GM19463 (cell line): ENCODE measurements around the gene HMCES.
"Not testable (repeated sequence)": the region's sequence is repeated elsewhere in the genome, so short reads cannot be mapped to it uniquely, and the experiment has no call there.

Source experiments
- ATAC-seq: cut with Tn5 transposase; IDR thresholded peaks from one replicate; pipeline ENCODE4 v1.9.1; 2021; ENCODE audit warnings: mild to moderate bottlenecking, moderate library complexity; ENCODE audit not compliant: unreplicated experiment

Gene HMCES

DNA sequence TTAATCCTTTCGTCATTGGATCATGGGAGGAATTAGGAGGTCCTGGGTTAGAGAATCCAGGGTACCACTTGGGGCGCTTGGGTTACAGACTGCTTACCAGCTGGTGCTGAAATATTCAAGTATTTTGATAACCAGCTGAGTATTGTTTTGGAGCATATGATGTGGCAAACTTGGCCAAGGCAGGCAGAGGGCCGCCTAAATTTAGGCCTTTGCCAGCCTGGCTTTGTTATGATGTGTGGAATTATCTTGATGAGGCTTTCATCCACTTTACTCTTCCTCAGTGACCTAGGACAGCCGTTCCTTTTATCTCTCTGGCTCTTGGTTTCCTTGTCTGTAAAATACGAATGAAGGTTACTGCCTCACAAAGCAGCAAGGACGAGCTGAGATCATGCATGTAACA, 22.4 kb upstream of the HMCES start:
- no peak for ATAC-seq

- no peak for ATAC-seq
Measured at GRCh38 chr3:129257609-129258008, 21.1 kb upstream of the HMCES start.

- ATAC-seq, result no peak
Measured at GRCh38 chr3:129259612-129260477, 18.8 kb upstream of the HMCES start.

DNA sequence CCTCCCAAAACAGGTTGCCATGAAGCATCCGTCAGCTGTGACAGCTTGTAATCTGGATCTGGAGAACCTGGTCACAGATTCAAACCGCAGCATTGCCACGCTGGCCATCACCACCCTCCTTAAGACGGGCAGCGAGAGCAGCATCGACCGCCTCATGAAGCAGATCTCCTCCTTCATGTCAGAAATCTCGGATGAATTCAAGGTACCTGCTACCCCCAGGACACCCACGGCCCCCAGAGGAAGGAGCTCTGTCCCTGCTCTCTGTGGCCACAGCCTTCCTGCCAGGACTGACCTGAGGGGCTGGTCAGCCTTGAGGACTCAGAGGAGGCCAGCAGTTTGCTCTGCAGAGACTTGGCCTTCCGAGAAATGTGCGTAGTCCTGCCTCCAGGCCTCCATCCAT, 18.1 kb upstream of the HMCES start:
- no peak for ATAC-seq

DNA sequence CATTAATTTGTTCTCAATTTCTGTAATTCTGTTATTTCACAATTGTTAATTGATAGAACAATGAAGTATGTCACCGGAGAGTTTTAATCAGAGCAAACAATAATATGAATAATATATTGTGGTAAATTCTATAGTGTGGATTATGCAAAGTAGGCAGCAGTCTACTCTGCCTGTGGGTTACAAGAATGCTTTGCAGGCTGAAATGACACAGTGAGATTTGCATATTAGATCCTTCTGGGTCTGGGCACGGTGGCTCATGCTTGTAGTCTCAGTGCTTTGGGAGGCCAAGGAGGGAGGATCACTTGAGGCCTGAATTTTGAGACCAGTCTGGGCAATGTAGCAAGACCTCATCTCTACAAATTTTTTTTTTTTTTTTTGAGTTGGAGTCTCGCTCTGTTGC, 16.8 kb upstream of the HMCES start:
- ATAC-seq, result no peak

DNA sequence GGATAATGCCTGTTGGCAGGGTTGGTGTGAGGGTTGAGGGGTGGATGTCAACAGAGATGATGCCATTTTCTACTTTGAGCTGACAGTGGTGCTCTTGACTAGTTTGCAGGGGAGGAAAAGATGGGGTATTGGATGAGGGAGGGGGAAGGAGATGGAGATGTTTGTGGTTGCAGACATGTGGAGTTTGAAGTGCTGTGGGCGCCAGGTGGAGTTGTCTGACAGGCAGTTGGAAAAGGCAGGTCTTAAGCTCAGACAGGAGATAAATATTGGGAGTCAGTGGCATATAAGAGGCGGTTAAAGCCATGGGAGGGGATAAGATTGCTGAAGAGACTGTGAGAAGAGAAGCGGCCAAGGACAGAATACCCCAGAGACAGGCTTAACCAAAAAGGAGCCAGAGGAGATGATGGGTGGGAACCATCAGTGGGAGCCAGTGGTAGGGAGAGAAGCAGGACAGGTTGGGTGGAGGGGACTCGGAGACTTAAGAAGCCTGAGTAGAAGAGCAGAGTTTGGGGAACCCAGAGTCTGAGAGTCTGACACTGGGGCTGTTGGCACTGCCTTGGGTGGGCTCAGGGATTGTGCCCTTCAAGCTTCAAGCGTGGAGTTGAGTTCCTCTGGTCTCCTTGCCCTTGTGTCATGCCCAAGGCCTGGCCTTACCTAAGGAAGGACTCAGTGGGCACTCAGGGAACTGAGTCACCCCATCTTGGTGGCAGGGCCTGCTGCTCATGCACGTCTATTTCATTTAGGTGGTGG, 15.3 kb upstream of the HMCES start:
- ATAC-seq, result no peak

- not testable (repeated sequence) for ATAC-seq
Measured at GRCh38 chr3:129264994-129265393, 13.7 kb upstream of the HMCES start.

DNA sequence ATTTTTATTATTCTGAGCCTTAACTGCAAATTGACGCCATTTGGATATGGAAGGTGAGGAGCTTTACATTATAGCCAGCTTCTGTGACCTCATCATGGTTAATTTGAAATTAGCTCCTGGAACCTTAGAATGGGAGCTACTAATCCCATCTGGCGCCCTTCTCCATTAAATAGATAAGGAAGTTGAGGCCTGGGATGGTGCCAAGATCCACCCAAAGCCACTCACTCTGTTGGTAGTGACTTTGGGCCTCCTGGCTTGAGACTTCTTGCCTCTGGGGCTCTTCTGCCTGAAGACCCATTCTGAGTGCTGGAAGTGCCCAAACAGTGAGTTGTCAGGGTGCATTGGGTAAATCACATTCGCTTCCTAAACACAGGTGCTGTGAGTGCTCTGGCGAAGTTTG, 12.0 kb upstream of the HMCES start:
- ATAC-seq, result no peak

GRCh38 chr3:129268396-129268795, 10.3 kb upstream of the HMCES start:
- no peak for ATAC-seq

DNA sequence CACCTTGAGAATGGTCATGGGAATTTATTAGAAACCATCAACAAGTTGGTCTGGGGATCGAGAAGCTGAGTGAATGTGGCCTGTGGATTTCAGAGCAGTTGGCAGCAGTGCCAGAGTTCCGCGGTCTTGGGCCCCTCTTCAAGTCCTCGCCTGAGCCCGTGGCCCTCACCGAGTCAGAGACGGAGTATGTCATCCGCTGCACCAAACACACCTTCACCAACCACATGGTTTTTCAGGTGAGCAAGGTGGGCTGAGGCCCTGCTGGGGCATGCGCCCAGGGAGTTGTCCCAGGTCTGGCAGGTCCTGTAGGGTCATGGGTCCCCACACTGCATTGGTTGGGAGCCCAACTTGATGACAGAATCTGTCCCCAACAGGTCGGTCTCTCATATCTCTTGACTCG, 7.0 kb upstream of the HMCES start:
- ATAC-seq, result no peak

- ATAC-seq, result peak; percentile 86
Measured at GRCh38 chr3:129276385-129276784, 2.3 kb upstream of the HMCES start.

- ATAC-seq, result no peak
Measured at GRCh38 chr3:129277829-129278271, 820 bp upstream of the HMCES start.

DNA sequence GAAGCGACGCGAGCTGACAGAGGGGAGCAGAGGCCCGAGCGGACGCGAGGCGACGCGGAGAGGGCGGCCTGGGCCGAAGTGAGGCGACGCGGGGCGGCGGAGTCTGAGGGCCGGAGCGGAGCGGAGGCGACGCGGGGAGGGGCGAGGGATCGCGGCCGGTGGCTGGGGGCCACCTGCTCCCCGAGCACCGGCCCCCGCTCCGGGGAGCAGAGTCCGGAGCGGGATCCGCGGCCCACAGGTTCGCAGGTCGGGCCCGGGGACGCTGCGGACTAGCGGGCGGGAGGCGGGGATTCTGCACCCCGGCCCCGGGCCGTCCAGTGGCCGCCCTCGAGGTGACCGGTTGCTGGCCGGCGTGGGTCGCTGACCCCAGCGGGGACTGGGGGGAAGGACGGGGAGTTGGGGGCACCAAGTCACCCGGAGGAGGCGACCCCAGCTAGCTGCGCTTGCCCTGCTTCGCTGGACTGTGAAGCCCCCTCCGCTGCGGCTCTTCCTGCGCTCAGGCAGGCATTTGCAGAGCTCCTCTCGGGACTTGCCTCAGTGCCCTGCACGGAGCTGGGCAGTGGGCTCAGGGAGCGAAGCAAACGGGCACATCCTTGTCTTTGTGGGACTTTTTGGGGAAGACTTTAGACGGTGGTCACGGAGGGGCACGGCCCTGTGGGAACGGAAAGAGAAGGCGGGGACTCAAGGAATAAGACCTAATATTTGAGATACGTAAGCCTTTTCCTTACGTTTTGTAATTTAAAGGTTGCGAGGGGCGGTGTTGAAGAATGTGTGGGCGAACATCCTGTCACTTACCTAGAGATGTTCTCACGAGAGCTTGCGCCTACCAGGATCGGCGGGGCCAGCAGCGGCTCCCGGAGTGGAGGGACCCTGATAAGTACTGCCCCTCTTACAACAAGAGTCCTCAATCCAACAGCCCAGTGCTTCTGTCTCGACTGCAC, 566 bp downstream of the HMCES start:
- ATAC-seq, result no peak

GRCh38 chr3:129280183-129280582, 1.5 kb downstream of the HMCES start:
- ATAC-seq, result no peak

DNA sequence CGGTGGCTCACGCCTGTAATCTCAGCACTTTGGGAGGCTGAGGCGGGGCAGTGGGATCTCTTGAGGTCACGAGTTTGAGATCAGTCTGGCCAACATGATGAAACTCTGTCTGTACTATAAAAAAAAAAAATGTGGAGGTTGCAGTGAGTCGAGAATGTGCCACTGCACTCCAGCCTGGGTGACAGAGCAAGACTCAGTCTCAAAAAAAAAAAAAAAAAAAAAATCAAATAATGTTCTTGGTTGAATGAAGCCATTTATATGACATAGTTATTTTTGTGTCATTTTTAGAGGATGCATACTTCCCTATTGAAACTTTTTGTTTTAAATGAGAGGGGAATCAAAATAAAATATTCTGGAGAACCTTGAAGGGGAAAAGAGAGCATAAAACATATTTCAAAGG, 3.1 kb downstream of the HMCES start:
- no peak for ATAC-seq

- ATAC-seq, result peak; percentile 74
Measured at GRCh38 chr3:129282727-129283327, 4.2 kb downstream of the HMCES start.

DNA sequence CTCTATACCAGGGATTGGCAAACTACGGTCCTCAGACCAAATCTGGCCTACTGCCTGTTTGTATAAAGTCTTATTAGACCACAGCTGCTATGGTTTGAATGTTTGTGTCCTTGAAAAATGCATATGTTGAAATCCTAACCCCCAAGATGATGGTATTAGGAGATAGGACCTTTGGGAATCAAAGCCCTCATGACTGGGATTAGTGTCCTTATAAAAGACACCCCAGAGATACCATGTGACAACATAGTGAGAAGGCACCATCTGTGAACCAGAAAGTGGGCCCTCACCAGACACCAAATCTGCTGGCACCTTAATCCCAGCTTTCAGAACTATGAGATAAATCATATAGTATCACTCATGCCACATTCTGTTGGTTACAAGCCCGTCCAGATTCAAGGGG, 7.4 kb downstream of the HMCES start:
- ATAC-seq, result no peak

DNA sequence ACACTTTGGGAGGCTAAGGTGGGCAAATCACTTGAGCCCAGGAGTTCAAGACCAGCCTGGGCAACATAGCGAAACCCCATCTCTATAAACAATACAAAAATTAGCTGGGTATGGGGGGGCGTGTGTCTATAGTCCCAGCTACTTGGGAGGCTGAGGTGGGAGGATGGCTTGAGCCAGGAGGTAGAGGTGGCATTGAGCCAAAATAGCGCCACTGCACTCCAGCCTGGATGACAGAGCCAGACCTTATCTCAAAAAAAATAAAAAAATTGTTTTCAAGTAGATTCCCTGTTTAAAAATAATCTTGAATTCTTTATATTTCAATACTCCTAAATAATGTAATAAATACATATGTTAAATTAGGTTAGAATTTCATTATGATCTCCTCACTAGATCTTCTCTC, 9.8 kb downstream of the HMCES start:
- no peak for ATAC-seq

GRCh38 chr3:129289201-129289921, 10.7 kb downstream of the HMCES start:
- ATAC-seq, result no peak
